Body of pancreas (tissue), 4 donors: ENCODE results near the gene RACK1. TPM values are rescaled to one million over a fixed set of nuclear protein-coding genes. Genes with fewer than 3 reads are reported as not detected.
"Not testable (repeated sequence)": the region's sequence is repeated elsewhere in the genome, so short reads cannot be mapped to it uniquely, and the experiment has no call there.

Source experiments
- ATAC-seq: fragments of 150-250 bp; one replicate; pipeline ENCODE4 v1.9.1; 2016
- DNase-seq, 4 donors: peaks; one replicate each; pipeline ENCODE4 v3.0.0-alpha.2; 2019
- H3K27ac ChIP-seq, 4 donors: fragments of 200-600 bp; sonication (generic); 1 replicate in 3 of 4; 2 replicates in 1 of 4; pipeline versions ENCODE4 v1.5.1 to v1.6.1; 2016 to 2019; ENCODE audit warnings: mild to moderate bottlenecking in 1 of 4, mixed read lengths in 1 of 4, moderate library complexity in 1 of 4
- H3K27me3 ChIP-seq, 2 donors: fragments of 200-600 bp; sonication (generic); one replicate each; pipeline ENCODE4 v1.6.0; 2016; ENCODE audit warnings: mild to moderate bottlenecking in 1 of 2
- H3K36me3 ChIP-seq, 2 donors: fragments of 200-600 bp; sonication (generic); replicated peaks in 1 of 2; 2 replicates each; pipeline ENCODE4 v1.5.1; 2016; ENCODE audit warnings: low read depth in 2 of 2; ENCODE audit not compliant: insufficient read depth in 1 of 2
- H3K4me1 ChIP-seq: fragments of 200-600 bp; sonication (generic); one replicate; pipeline ENCODE4 v1.6.0; 2016
- H3K4me3 ChIP-seq, 2 donors: fragments of 200-600 bp; sonication (generic); 1 replicate in 1 of 2; 2 replicates in 1 of 2; pipeline ENCODE4 v1.5.1; 2016 to 2019
- H3K9me3 ChIP-seq, 3 donors: fragments of 200-600 bp; sonication (generic); 1 replicate in 2 of 3; 2 replicates in 1 of 3; pipeline ENCODE4 v1.5.1; 2016
- POLR2A ChIP-seq, 3 donors: fragments of 450-650 bp; IDR thresholded peaks; one replicate each; pipeline ENCODE4 v1.6.1; 2016; ENCODE audit warnings: antibody characterized with exemption in 3 of 3, mild to moderate bottlenecking in 2 of 3
- WGBS, 2 donors: methylation state at CpG; one replicate each; pipeline ENCODE4 v1.1.5; 2017; 5-methylcytosine and 5-hydroxymethylcytosine counted together
- intact Hi-C: fragments of 100-400 bp; cut with DNase I; formaldehyde crosslinking; loops from one replicate; pipeline ENCODE4 v1.15.1; 2023
- total RNA-seq, 2 donors: library from RNA; depleted of rRNA; stranded (reverse); fragments of >200 nt; gene quantifications; one replicate each; pipeline ENCODE4 v1.1.0, GENCODE V29; 2016
- TF ChIP-seq, protein P1 (sequence below), 7 experiments: fragments of 450-650 bp in 4 of 7; fragments of 200-600 bp in 3 of 7; sonication (generic) in 3 of 7; IDR thresholded peaks; one replicate each; pipeline ENCODE4 v1.5.1; 2016 to 2019; ENCODE audit warnings: antibody characterized with exemption in 7 of 7

The RACK1 gene
- total RNA-seq, 2 donors from 2014 or later, result 1,136 to 1,977 TPM

DNA sequence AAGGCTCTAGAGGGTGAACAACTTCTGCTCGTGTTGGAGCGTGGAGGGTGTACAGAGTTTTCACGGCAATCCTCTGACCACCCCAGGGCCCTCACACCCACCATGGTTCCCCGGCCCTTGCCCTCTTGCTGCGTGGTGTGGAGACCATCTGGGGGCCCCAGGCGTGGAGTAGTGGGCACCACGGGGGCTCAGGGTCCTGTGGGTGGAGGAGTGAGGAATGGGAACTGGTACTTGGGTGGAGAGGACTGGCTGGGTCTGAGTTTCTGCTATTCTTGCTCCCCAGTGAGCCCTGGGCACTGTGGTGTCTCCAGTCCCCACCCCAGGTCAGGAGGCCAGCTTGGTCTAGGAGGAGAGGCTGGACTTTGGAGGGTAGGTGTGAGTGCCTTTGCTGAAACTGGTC lies 39.2 kb upstream of the RACK1 start:
- no peak for ATAC-seq
- Histone ChIP-seq H3K27ac (no peak overlapping the region), H3K27me3 (no peaks in the 10 kb centered on the region), H3K36me3 (no peaks in the 10 kb centered on the region), H3K4me3 (no peak overlapping the region), H3K9me3 (no peaks in the 10 kb centered on the region), H3K4me1 (no peaks in the 10 kb centered on the region)
- TF ChIP-seq, protein P1, sequence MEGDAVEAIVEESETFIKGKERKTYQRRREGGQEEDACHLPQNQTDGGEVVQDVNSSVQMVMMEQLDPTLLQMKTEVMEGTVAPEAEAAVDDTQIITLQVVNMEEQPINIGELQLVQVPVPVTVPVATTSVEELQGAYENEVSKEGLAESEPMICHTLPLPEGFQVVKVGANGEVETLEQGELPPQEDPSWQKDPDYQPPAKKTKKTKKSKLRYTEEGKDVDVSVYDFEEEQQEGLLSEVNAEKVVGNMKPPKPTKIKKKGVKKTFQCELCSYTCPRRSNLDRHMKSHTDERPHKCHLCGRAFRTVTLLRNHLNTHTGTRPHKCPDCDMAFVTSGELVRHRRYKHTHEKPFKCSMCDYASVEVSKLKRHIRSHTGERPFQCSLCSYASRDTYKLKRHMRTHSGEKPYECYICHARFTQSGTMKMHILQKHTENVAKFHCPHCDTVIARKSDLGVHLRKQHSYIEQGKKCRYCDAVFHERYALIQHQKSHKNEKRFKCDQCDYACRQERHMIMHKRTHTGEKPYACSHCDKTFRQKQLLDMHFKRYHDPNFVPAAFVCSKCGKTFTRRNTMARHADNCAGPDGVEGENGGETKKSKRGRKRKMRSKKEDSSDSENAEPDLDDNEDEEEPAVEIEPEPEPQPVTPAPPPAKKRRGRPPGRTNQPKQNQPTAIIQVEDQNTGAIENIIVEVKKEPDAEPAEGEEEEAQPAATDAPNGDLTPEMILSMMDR (IDR thresholded peaks at IDR 0.05), result no peak
- no peak for TF ChIP-seq POLR2A (IDR thresholded peaks at IDR 0.05)
- intact Hi-C loops, result no loop called here
- 65 to 83% methylated on average over 3 of the region's 7 CpGs for WGBS, 2 donors
- DNase-seq, result no peak

DNA sequence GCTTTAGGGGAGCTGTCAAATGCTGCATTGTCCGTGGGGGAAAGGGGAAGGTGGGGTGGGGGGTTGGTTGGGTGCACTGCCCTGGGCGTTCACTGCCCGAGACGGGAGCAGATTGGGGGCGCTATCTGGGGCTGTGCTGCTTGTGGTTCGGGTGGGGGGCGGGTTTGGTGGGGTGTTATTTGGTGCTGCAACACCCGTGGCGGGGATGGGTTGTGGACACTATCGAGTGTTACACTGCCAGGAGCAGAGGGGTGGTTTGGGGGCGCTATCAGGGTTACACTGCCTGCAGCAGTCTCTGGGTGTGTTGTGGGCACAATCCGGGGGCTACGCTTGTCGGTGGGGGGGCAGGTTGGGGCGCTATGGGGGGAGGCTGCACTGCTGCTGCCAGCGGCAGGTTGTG lies 38.7 kb upstream of the RACK1 start:
- H3K27ac ChIP-seq, H3K4me1 ChIP-seq, ATAC-seq, DNase-seq, intact Hi-C loops, H3K9me3 ChIP-seq, H3K4me3 ChIP-seq, H3K36me3 ChIP-seq, H3K27me3 ChIP-seq: not testable (repeated sequence)
- 79% methylated on average over 12 to 13 of the region's 16 CpGs for WGBS, 2 donors

DNA sequence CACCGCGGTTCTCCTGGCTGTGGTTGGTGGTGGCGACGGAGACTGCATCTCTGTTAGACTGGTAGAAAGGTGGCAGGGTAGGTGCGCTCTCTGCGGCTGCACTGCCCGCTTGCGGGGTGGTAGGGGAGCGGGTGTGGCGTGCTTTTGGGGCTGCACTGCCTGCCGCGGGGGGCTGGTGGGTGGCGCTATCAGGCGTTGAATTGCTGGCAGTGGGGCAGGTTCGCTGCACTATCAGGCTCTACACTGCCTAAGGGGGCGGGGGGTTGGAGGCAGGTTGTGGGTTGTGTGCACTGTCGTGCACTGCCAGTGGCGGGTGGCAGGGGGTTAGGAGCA lies 38.2 kb upstream of the RACK1 start:
- H3K27me3 ChIP-seq, result no peaks in the 10 kb centered on the region
- DNase-seq, result no peak
- ATAC-seq, result no peak
- H3K4me1 ChIP-seq, result no peaks in the 10 kb centered on the region
- TF ChIP-seq, protein P1 (IDR thresholded peaks at IDR 0.05), result no peak
- no peak for TF ChIP-seq POLR2A (IDR thresholded peaks at IDR 0.05)
- H3K9me3 ChIP-seq, result no peaks in the 10 kb centered on the region
- H3K36me3 ChIP-seq, result no peaks in the 10 kb centered on the region
- 87 to 96% methylated on average over 14 to 18 of the region's 18 CpGs for WGBS, 2 donors
- H3K4me3 ChIP-seq, result no peak overlapping the region
- H3K27ac ChIP-seq, result no peak overlapping the region
- intact Hi-C loops, result no loop called here

DNA sequence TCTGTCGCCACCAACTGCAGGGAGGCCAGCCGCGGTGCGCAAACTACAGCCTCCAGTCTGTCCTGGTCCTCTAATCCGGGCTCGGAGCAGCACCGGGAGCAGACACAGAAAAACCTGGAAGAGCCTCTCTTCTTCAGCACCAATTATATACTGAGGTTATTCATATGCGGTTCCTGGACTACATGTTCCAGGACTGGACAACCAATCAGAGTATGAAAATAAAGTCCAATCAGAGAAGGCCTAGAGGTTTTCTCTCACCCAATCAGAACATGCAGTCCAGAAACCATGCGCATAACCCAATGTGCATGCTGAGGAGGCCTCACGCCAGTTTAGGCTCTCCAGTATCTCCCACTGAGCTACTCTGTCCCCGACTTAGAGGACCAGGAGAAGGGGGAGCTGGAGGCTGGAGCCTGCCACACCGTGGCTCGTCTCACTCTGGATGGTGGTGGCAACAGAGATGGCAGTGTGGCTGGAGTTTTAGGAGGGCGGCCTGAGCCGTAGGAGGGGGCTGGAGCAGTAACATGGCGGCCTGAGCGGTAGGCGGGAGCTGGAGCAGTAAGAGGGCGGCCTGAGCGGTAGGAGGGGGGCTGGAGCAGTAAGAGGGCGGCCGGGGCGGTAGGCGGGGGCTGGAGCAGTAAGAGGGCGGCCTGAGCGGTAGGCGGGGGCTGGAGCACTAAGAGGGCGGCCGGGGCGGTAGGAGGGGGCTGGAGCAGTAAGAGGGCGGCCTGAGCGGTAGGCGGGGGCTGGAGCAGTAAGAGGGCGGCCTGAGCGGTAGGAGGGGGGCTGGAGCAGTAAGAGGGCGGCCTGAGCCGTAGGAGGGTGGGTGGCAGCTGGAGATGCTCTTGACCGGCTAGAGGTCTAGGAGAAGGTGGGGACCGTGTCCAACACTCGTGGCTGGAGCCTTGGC lies 37.6 kb upstream of the RACK1 start:
- 83 to 88% methylated on average over 40 of the region's 40 CpGs for WGBS, 2 donors
- Histone ChIP-seq H3K9me3 (no peaks in the 10 kb centered on the region), H3K27ac (no peak overlapping the region), H3K27me3 (no peaks in the 10 kb centered on the region), H3K36me3 (no peaks in the 10 kb centered on the region), H3K4me1 (no peaks in the 10 kb centered on the region), H3K4me3 (no peak overlapping the region)
- DNase-seq, result no peak
- no peak for ATAC-seq
- TF ChIP-seq, protein P1 (IDR thresholded peaks at IDR 0.05), result no peak
- TF ChIP-seq POLR2A (IDR thresholded peaks at IDR 0.05), result no peak
- intact Hi-C loops, result no loop called here

DNA sequence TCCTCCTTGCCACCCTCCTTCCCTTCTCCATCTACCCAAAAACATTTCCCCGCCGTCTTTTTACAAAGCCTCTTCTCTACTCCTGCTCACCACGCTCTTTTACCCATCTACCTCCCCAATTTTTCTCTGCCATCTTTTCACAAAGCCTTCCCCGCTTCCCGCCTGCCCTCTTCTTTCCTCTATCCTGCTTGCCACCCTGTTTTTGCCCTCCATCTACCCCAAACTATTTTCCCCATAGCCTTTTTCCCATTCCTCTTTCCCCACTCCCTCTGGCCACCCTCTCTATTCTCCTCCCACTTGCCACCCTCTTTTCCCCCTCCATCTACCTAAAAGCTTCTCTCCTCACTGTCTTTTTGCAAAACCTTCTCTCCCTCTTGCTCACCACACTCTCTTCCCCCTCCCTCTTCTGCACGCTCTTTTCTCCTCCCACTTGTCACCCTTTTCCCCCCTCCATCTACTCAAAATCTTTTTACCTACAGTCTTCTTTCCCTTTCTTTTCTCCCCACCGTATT lies 36.6 kb upstream of the RACK1 start:
- H3K4me1 ChIP-seq, result no peaks in the 10 kb centered on the region
- H3K27ac ChIP-seq, result no peak overlapping the region
- DNase-seq, result no peak
- no peak for ATAC-seq
- 69 to 78% methylated on average over 7 of the region's 7 CpGs for WGBS, 2 donors
- H3K27me3 ChIP-seq, result no peaks in the 10 kb centered on the region
- no peak overlapping the region for H3K4me3 ChIP-seq
- no peaks in the 10 kb centered on the region for H3K36me3 ChIP-seq
- no peaks in the 10 kb centered on the region for H3K9me3 ChIP-seq
- intact Hi-C loops, result no loop called here
- TF ChIP-seq, protein P1 (IDR thresholded peaks at IDR 0.05), result no peak
- TF ChIP-seq POLR2A (IDR thresholded peaks at IDR 0.05), result no peak
